Activated naive CD8-positive, alpha-beta T cell treated with anti-CD3 and anti-CD28 coated beads for 36 hours (primary cell): Measurements from ENCODE around the gene CRIP1. TPM values are rescaled to one million over a fixed set of nuclear protein-coding genes. Genes with fewer than 3 reads are reported as not detected.

ENCODE experiments used
- DNase-seq: peaks from one replicate; pipeline ENCODE4 v3.0.0; 2021
- H3K27ac Mint-ChIP-seq: one replicate; pipeline ENCODE4 v1.8.0; 2022; ENCODE audit warnings: mild to moderate bottlenecking, moderate library complexity, mixed read lengths
- H3K27me3 Mint-ChIP-seq: one replicate; pipeline ENCODE4 v1.8.0; 2022; ENCODE audit warnings: mild to moderate bottlenecking, mixed read lengths
- H3K36me3 Mint-ChIP-seq: one replicate; pipeline ENCODE4 v1.8.0; 2021; ENCODE audit warnings: mild to moderate bottlenecking, mixed read lengths
- H3K4me1 Mint-ChIP-seq: one replicate; pipeline ENCODE4 v1.8.0; 2021; ENCODE audit warnings: mixed read lengths
- H3K4me3 Mint-ChIP-seq: one replicate; pipeline ENCODE4 v1.8.0; 2022; ENCODE audit warnings: mild to moderate bottlenecking, moderate library complexity, mixed read lengths
- H3K9me3 Mint-ChIP-seq: one replicate; pipeline ENCODE4 v1.8.0; 2022; ENCODE audit warnings: mixed read lengths
- total RNA-seq, 2 experiments: library from RNA; stranded (reverse); gene quantifications; one replicate each; pipeline ENCODE4 v1.2.3, GENCODE V29; 2021

CRIP1 gene
- total RNA-seq, 2 experiments from 2014 or later = 82.5 to 87.3 TPM

DNA sequence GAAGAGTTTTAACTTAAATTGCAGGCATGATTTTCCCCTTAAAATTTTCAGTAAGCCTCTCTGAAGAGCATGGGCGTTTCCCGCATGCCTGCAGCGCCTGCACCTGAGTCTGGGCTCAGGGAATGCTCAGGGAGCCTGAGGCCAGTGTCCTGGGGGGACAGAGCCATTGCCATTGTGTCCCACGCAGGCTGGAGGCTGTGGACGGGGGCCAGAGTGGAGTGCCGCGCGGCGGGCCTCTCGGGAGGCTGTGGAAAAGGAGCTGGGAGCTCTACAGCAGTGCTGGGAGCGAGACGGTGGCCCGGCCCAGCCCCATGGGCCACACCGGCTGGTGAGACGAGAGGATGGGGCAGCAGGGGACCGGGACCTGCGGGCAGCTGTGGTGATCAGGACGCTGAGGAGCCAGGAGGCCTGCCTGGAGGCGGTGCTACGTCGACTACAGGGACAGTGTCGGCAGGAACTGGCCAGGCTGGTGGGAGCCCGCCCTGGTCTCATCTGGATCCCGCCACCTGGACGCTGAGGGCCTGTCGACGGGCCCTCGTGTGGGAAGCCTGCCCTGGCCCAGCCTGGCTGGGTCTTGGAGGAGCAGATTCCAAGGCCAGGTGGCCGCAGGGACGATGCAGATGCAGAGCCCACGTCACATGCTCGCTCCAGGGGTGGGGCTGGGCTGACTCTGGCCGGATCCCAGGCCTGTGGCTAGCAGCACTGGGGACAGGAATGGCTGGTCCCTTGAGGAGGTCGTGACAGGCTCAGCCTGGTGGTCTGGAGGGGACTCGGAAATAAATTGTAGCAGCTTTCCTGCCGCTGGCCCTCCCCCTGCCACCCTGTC, 12.0 kb downstream of the CRIP1 start:
- Mint-ChIP-seq H3K4me3 (no peak overlapping the region), H3K9me3 (no peaks in the 10 kb centered on the region), H3K27me3 (peaks cover 3% of the 10 kb centered on the region), H3K27ac (no peak overlapping the region), H3K4me1 (no peaks in the 10 kb centered on the region), H3K36me3 (no peaks in the 10 kb centered on the region)
- no peak for DNase-seq

DNA sequence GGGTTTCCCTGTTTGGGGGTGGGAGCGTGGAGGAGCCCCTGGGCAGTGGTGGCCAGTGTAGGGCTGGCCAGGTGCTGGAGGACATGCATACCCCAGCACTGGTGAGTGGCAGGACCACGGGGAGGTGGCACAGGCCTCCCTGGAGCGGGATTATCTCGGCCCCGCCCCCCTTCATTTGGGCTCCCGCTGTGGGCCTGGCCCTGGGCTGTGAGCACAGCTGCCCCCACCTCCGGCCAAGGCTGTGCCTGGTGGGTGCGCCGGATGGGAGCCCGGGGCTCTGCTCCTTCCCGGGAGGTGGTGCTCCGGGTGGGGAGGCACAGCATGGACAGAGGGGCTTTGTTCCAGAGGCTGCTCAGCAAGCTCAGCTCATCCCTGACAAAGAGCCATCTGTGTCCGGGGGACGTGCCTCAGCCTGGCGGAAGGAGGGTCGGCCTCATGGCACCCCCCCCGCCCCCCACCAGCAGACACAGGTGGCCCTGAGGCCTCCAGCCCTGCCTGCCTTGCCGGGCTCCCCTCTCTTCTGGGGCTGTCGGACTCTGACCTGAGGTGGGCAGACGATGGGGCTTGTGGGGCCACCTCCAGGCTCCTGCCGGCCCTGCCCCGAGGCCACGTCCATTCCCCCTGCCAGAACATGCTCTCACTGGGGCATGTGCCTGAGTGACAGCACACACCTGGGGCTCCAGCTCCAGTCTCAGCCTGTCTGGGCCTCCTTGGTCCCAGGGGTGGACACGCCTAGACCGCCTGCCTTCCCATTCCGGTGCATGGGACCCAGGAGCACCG, 12.8 kb downstream of the CRIP1 start:
- no peaks in the 10 kb centered on the region for H3K9me3 Mint-ChIP-seq
- H3K27ac Mint-ChIP-seq = no peak overlapping the region
- no peaks in the 10 kb centered on the region for H3K4me1 Mint-ChIP-seq
- no peaks in the 10 kb centered on the region for H3K36me3 Mint-ChIP-seq
- H3K27me3 Mint-ChIP-seq = peaks cover 4% of the 10 kb centered on the region
- no peak for DNase-seq
- no peak overlapping the region for H3K4me3 Mint-ChIP-seq

GRCh38 chr14:105500036-105500725, 13.5 kb downstream of the CRIP1 start:
- H3K4me3 Mint-ChIP-seq = no peak overlapping the region
- H3K27me3 Mint-ChIP-seq = peaks cover 9% of the 10 kb centered on the region
- no peaks in the 10 kb centered on the region for H3K9me3 Mint-ChIP-seq
- no peak overlapping the region for H3K27ac Mint-ChIP-seq
- H3K36me3 Mint-ChIP-seq = no peaks in the 10 kb centered on the region
- no peaks in the 10 kb centered on the region for H3K4me1 Mint-ChIP-seq
- no peak for DNase-seq

DNA sequence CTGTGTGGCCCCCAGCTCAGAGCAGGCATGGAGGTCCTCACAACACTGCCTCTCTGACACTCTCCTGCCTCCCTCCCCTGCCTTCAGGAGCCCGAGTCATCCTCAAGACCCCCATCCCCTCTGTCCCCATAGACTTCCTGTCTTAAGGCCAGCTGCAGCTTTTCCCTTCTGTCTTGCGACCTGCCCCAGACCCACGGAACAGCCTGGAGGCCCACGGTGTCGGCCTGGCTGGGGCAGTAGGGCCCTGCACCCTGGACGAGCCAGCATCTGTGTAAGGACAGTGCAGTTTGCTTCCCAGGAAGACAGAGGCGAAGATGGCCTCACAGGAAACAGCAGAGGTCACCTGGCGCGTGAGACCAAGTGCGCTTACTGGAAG, 14.0 kb downstream of the CRIP1 start:
- Mint-ChIP-seq H3K27me3 (peaks cover 9% of the 10 kb centered on the region), H3K4me1 (no peaks in the 10 kb centered on the region), H3K36me3 (no peaks in the 10 kb centered on the region), H3K9me3 (no peaks in the 10 kb centered on the region), H3K27ac (no peak overlapping the region), H3K4me3 (no peak overlapping the region)
- DNase-seq = no peak

DNA sequence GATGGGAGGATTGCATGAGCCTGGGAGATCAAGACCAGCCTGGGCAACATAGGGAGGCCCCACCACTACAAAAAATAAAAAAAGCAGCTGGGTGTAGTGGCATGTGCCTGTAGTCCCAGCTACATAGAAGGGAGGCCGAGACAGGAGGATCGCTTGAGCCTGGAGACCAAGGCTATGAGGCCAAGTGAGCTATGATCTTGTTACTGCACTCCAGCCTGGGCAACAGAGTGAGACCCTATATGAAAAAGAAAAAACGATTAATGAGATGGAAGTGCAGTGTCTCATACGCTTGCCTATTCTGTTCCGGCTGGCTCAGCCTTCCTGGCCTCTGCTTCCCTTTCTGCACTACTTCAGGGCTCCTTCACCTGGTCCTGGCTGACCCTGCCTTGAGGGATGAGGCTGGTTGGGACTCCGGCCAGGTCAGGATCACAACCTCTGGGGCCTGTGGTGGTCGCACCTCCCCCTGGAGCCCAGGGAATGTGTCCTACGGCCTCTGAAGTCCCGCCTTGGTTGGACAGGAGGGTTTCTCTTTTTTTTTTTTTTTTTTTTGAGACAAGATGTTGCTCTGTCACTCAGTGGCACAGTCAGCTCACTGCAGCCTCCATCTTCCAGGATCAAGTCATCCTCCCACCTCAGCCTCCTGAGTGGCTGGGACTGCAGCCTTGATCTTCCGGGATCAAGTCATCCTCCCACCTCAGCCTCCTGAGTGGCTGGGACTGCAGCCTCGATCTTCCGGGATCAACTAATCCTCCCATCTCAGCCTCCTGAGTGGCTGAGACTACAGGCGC, 15.0 kb downstream of the CRIP1 start:
- Mint-ChIP-seq H3K27ac (no peak overlapping the region), H3K9me3 (no peaks in the 10 kb centered on the region), H3K4me3 (no peak overlapping the region), H3K4me1 (no peaks in the 10 kb centered on the region), H3K36me3 (no peaks in the 10 kb centered on the region), H3K27me3 (peaks cover 16% of the 10 kb centered on the region)
- no peak for DNase-seq

DNA sequence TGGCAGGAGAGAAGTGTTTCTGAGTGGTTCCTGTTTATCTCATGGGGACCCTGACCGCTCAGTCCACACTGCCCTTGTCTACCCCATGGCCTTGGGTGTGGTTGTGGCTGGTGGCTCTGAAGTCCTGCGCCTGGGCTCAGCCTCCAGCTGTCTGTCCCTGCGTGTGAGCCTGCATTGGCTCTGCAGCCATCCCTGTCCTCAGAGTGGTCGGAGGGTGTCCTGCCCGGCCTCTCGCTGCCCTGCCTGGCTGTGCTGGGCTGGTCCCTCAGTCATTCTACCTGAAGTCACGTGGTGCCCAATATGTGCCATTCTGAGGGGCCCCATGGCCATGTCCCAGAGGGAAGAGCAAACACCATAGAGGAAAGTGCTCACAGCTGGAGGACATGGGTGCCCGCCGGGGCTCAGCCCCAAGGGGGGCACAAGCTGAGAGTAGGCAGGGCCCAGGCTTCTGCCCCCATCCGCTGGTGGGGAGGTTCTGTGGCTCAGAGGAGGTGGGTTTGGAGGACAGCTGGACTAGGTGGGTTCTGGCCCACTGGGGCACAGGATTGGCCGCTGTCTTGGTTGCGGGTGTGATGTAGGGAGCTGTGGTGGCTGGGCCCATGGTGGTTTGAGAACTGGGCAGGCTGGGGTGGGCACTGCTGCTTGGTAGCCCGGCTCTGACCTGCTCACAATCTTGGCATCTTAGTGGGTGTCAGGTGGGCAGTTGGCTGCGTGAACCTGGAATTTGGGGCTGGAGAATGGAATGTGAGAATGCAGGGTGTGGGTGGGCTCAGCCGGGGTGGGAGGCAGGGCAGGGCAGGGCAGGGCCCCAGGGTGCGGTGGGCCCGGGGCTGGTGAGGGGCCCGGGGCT, 16.0 kb downstream of the CRIP1 start:
- Mint-ChIP-seq H3K4me3 (no peak overlapping the region), H3K9me3 (no peaks in the 10 kb centered on the region), H3K27ac (no peak overlapping the region), H3K27me3 (peaks cover 24% of the 10 kb centered on the region), H3K36me3 (no peaks in the 10 kb centered on the region), H3K4me1 (no peaks in the 10 kb centered on the region)
- DNase-seq = no peak

- DNase-seq = no peak
- no peak overlapping the region for H3K27ac Mint-ChIP-seq
- H3K4me1 Mint-ChIP-seq = no peaks in the 10 kb centered on the region
- no peaks in the 10 kb centered on the region for H3K9me3 Mint-ChIP-seq
- H3K27me3 Mint-ChIP-seq = peaks cover 30% of the 10 kb centered on the region
- no peak overlapping the region for H3K4me3 Mint-ChIP-seq
- no peaks in the 10 kb centered on the region for H3K36me3 Mint-ChIP-seq
Measured at GRCh38 chr14:105503296-105503640, 16.6 kb downstream of the CRIP1 start.

GRCh38 chr14:105503935-105504692, 17.4 kb downstream of the CRIP1 start:
- no peaks in the 10 kb centered on the region for H3K4me1 Mint-ChIP-seq
- H3K4me3 Mint-ChIP-seq = no peak overlapping the region
- no peak for DNase-seq
- peaks cover 37% of the 10 kb centered on the region for H3K27me3 Mint-ChIP-seq
- no peaks in the 10 kb centered on the region for H3K9me3 Mint-ChIP-seq
- no peaks in the 10 kb centered on the region for H3K36me3 Mint-ChIP-seq
- no peak overlapping the region for H3K27ac Mint-ChIP-seq

- no peaks in the 10 kb centered on the region for H3K36me3 Mint-ChIP-seq
- peaks cover 37% of the 10 kb centered on the region for H3K27me3 Mint-ChIP-seq
- no peaks in the 10 kb centered on the region for H3K4me1 Mint-ChIP-seq
- no peak overlapping the region for H3K27ac Mint-ChIP-seq
- H3K9me3 Mint-ChIP-seq = no peaks in the 10 kb centered on the region
- H3K4me3 Mint-ChIP-seq = no peak overlapping the region
- DNase-seq = no peak
Measured at GRCh38 chr14:105505101-105505500, 18.4 kb downstream of the CRIP1 start.

- Mint-ChIP-seq H3K36me3 (no peaks in the 10 kb centered on the region), H3K9me3 (no peaks in the 10 kb centered on the region), H3K4me3 (no peak overlapping the region), H3K27ac (no peak overlapping the region), H3K4me1 (no peaks in the 10 kb centered on the region), H3K27me3 (peaks cover 42% of the 10 kb centered on the region)
- DNase-seq = no peak
Measured at GRCh38 chr14:105507247-105507646, 20.6 kb downstream of the CRIP1 start.

GRCh38 chr14:105508069-105508468, 21.4 kb downstream of the CRIP1 start:
- peaks cover 42% of the 10 kb centered on the region for H3K27me3 Mint-ChIP-seq
- H3K36me3 Mint-ChIP-seq = no peaks in the 10 kb centered on the region
- no peak overlapping the region for H3K27ac Mint-ChIP-seq
- H3K9me3 Mint-ChIP-seq = no peaks in the 10 kb centered on the region
- H3K4me3 Mint-ChIP-seq = no peak overlapping the region
- no peak for DNase-seq
- no peaks in the 10 kb centered on the region for H3K4me1 Mint-ChIP-seq

DNA sequence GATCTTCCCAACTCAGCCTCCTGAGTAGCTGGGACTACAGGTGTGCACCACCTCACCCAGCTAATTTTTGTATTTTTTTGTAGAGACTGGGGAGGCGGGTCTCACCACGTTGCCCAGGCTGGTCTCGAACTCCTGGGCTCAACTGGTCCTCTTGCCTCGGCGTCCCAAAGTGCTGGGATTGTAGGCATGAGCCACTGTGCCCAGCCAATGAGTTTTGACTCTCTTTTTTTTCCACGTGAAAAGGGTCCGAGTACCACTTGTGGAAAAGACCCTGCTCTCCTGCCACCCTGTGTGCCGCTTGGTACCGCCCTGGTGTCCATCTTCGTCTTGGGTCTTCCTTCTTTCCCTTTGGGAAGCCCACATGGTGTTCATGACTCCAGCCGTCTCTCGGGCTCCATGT, 21.9 kb downstream of the CRIP1 start:
- H3K27me3 Mint-ChIP-seq = peaks cover 40% of the 10 kb centered on the region

GRCh38 chr14:105517096-105517495, 30.4 kb downstream of the CRIP1 start:
- peaks cover 51% of the 10 kb centered on the region for H3K27me3 Mint-ChIP-seq
- H3K27ac Mint-ChIP-seq = no peak overlapping the region
- H3K36me3 Mint-ChIP-seq = no peaks in the 10 kb centered on the region
- no peaks in the 10 kb centered on the region for H3K9me3 Mint-ChIP-seq
- H3K4me3 Mint-ChIP-seq = no peak overlapping the region
- no peak for DNase-seq
- no peaks in the 10 kb centered on the region for H3K4me1 Mint-ChIP-seq

More for the DNA sequence above, 21.9 kb downstream of the CRIP1 start:
- Mint-ChIP-seq H3K4me3 (no peak overlapping the region), H3K9me3 (no peaks in the 10 kb centered on the region), H3K27ac (no peak overlapping the region), H3K36me3 (no peaks in the 10 kb centered on the region), H3K4me1 (no peaks in the 10 kb centered on the region)
- DNase-seq = no peak
